C4-2B (cell line): Measurements from ENCODE around the gene SARS1.

Experiments
- ZFX ChIP-seq: fragments of 450-650 bp; IDR thresholded peaks from 2 replicates; pipeline ENCODE4 v1.6.1; 2017
- TF ChIP-seq, protein P1 (sequence below): fragments of 450-650 bp; conservative IDR thresholded peaks from 2 replicates; pipeline ENCODE4 v1.5.1; 2017; ENCODE audit warnings: mild to moderate bottlenecking

- TF ChIP-seq, protein P1, sequence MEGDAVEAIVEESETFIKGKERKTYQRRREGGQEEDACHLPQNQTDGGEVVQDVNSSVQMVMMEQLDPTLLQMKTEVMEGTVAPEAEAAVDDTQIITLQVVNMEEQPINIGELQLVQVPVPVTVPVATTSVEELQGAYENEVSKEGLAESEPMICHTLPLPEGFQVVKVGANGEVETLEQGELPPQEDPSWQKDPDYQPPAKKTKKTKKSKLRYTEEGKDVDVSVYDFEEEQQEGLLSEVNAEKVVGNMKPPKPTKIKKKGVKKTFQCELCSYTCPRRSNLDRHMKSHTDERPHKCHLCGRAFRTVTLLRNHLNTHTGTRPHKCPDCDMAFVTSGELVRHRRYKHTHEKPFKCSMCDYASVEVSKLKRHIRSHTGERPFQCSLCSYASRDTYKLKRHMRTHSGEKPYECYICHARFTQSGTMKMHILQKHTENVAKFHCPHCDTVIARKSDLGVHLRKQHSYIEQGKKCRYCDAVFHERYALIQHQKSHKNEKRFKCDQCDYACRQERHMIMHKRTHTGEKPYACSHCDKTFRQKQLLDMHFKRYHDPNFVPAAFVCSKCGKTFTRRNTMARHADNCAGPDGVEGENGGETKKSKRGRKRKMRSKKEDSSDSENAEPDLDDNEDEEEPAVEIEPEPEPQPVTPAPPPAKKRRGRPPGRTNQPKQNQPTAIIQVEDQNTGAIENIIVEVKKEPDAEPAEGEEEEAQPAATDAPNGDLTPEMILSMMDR, result no peak
- TF ChIP-seq ZFX, result no peak
These were observed 66.0 kb downstream of the SARS1 start for GRCh38 chr1:109279615-109280278.
